ENCODE results near the gene DCX. TPM values are rescaled to one million over a fixed set of nuclear protein-coding genes. Genes with fewer than 3 reads are reported as not detected.

Gene DCX
- total and polyA plus RNA-seq, 2 experiments from 2014 or later: 0.66 to 3.0 TPM

GRCh38 chrX:111435469-111435868, 23.5 kb upstream of the DCX start:
- H3K4me2 ChIP-seq: no peak overlapping the region
- DNase-seq (ENCODE audit: low spot score): no peak
- no peaks in the 10 kb centered on the region for H4K20me1 ChIP-seq (replicated peaks; ENCODE audit: insufficient read depth)
- H3K36me3 ChIP-seq (ENCODE audit: insufficient read depth): no peaks in the 10 kb centered on the region
- H3K4me3 ChIP-seq: no peak overlapping the region
- H2AFZ ChIP-seq: no peak overlapping the region
- H3K9me2 ChIP-seq (ENCODE audit: insufficient read depth): no peaks in the 10 kb centered on the region
- no peaks in the 10 kb centered on the region for H3F3A ChIP-seq (replicated peaks; ENCODE audit: low read depth)
- no peak overlapping the region for H3K27ac ChIP-seq (ENCODE audit: low read depth)
- no peak for TF ChIP-seq ETS1 (IDR thresholded peaks at IDR 0.05)
- no peaks in the 10 kb centered on the region for H3K27me3 Mint-ChIP-seq (ENCODE audit: insufficient read depth, low read depth, poor library complexity)
- no peaks in the 10 kb centered on the region for H3K9me3 Mint-ChIP-seq
- H3K4me1 ChIP-seq (ENCODE audit: insufficient read depth): no peaks in the 10 kb centered on the region
- H3K79me2 ChIP-seq (replicated peaks; ENCODE audit: insufficient read depth): no peaks in the 10 kb centered on the region
- H3K27me3 ChIP-seq (ENCODE audit: insufficient read depth): no peaks in the 10 kb centered on the region
- peaks cover 4% of the 10 kb centered on the region; the same call in 2 of the 3 replicates for H3K4me1 Mint-ChIP-seq
- no peak for ATAC-seq
- H3K4me3 Mint-ChIP-seq: no peak overlapping the region
- no peak overlapping the region for H3K27ac Mint-ChIP-seq
- no peaks in the 10 kb centered on the region for H3K36me3 Mint-ChIP-seq (ENCODE audit: low read depth)

- no peaks in the 10 kb centered on the region for H3K36me3 ChIP-seq (ENCODE audit: insufficient read depth)
- H3K27me3 ChIP-seq (ENCODE audit: insufficient read depth): no peaks in the 10 kb centered on the region
- no peak overlapping the region for H3K4me3 ChIP-seq
- H3K4me2 ChIP-seq: no peak overlapping the region
- H3K27me3 Mint-ChIP-seq (ENCODE audit: insufficient read depth, low read depth, poor library complexity): no peaks in the 10 kb centered on the region
- ATAC-seq (no peak), DNase-seq (ENCODE audit: low spot score) (no peak)
- no peaks in the 10 kb centered on the region for H3K4me1 ChIP-seq (ENCODE audit: insufficient read depth)
- no peak overlapping the region for H3K27ac ChIP-seq (ENCODE audit: low read depth)
- H4K20me1 ChIP-seq (replicated peaks; ENCODE audit: insufficient read depth): no peaks in the 10 kb centered on the region
- H3K9me3 Mint-ChIP-seq: no peaks in the 10 kb centered on the region
- no peak overlapping the region for H3K27ac Mint-ChIP-seq
- no peak overlapping the region for H3K4me3 Mint-ChIP-seq
- no peaks in the 10 kb centered on the region for H3F3A ChIP-seq (replicated peaks; ENCODE audit: low read depth)
- no peaks in the 10 kb centered on the region for H3K79me2 ChIP-seq (replicated peaks; ENCODE audit: insufficient read depth)
- H3K9me2 ChIP-seq (ENCODE audit: insufficient read depth): no peaks in the 10 kb centered on the region
- no peaks in the 10 kb centered on the region for H3K36me3 Mint-ChIP-seq (ENCODE audit: low read depth)
- no peaks in the 10 kb centered on the region for H3K4me1 Mint-ChIP-seq
- no peak overlapping the region for H2AFZ ChIP-seq
- TF ChIP-seq ETS1 (IDR thresholded peaks at IDR 0.05) (no peak), NANOG (IDR thresholded peaks at IDR 0.05; ENCODE audit: borderline replicate concordance) (no peak), JUNB (IDR thresholded peaks at IDR 0.05; ENCODE audit: unreplicated experiment) (no peak), STAT1 (IDR thresholded peaks at IDR 0.05; ENCODE audit: unreplicated experiment) (no peak)
These were observed 19.0 kb upstream of the DCX start for GRCh38 chrX:111431001-111431400.

DNA sequence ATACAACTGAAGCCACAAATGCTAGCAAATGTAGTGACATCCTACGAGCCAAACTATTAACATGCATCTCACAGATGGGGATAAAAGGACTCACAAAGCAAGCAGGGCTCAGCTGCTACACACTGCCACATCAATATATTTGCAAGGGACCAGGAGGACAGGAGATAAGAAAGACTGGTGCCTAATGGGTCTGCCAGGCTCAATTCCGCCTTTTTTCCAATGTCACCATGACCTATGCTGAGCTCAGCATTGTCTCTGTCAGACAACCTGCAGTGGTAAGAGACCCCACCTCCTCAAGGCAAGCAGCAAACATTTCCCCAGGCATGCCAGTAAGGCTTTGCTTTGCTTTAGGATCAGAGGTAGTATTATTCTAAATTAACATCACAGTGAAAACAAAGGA, 435 bp downstream of the DCX start:
- ATAC-seq (peak; percentile 87), DNase-seq (ENCODE audit: low spot score) (peak; percentile 21)
- Histone ChIP-seq H3K4me2 (peak overlapping the region; percentile 69), H3K79me2 (replicated peaks; ENCODE audit: insufficient read depth) (no peaks in the 10 kb centered on the region), H3K36me3 (ENCODE audit: insufficient read depth) (no peaks in the 10 kb centered on the region), H3K4me1 (ENCODE audit: insufficient read depth) (peaks cover 24% of the 10 kb centered on the region; the same call in 1 of the 2 replicates), H4K20me1 (replicated peaks; ENCODE audit: insufficient read depth) (no peaks in the 10 kb centered on the region), H2AFZ (no peak overlapping the region), H3K9me2 (ENCODE audit: insufficient read depth) (no peaks in the 10 kb centered on the region), H3K4me3 (peak overlapping the region; percentile 44), H3F3A (replicated peaks; ENCODE audit: low read depth) (no peaks in the 10 kb centered on the region), H3K27ac (ENCODE audit: low read depth) (peak overlapping the region; percentile 28), H3K27me3 (ENCODE audit: insufficient read depth) (no peaks in the 10 kb centered on the region)
- no peaks in the 10 kb centered on the region for H3K36me3 Mint-ChIP-seq (ENCODE audit: low read depth)
- peaks cover 2% of the 10 kb centered on the region for H3K27me3 Mint-ChIP-seq (ENCODE audit: insufficient read depth, low read depth, poor library complexity)
- TF ChIP-seq EZH2 (IDR thresholded peaks at IDR 0.05; ENCODE audit: low read depth, unreplicated experiment) (no peak), ZNF114 (CRISPR knock-in tag; IDR thresholded peaks at IDR 0.05) (no peak), CREB1 (CRISPR knock-in tag; IDR thresholded peaks at IDR 0.05; ENCODE audit: low read depth) (no peak), CTCF (conservative IDR thresholded peaks at IDR 0.05; ENCODE audit: low read depth in 2 of 2) (no peak), EZH2phosphoT487 (IDR thresholded peaks at IDR 0.05; ENCODE audit: unreplicated experiment) (no peak), ETS1 (IDR thresholded peaks at IDR 0.05) (no peak), ZNF331 (CRISPR knock-in tag; IDR thresholded peaks at IDR 0.05; ENCODE audit: low read depth) (no peak)
- peaks cover 32% of the 10 kb centered on the region for H3K4me1 Mint-ChIP-seq
- peak overlapping the region; percentile 70 for H3K4me3 Mint-ChIP-seq
- peak overlapping the region; percentile 88 for H3K27ac Mint-ChIP-seq
- no peaks in the 10 kb centered on the region for H3K9me3 Mint-ChIP-seq

Data from GM23338 (cell line).